Measurements from ENCODE around the gene BOC.

The BOC gene

DNA sequence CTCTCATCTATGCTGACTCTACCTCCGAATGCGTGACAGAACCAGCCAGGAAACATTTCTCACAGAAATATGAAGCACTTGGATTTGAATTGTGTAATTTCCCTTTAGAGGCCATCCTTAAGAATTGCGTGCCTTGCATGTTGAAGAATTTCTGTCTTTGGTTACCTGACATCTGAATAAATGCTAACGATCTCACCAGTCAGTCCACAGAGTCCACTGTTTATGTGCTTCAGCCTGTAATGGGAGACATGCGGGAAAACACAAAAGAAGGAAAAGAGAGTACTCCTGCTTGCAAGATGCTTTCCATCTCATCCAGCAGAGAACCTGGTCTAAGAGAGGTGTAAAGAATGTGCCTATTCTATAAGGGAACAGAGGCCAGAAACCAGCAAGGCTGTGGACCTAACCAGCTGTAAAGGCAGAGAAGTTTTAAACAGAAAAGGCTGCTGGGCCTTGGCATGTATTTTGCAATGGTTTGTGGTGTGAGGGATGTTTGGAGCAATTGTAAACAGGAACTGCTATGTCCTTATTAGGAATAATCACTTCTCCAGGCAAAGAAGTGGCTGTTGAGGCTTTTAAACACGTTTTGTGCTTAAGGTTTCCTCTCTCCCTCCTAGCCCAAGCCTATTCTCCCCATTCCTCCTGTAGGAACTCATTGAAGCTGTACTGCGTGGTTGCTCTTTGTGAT, 36.4 kb upstream of the BOC start:
- peaks cover 6% of the 10 kb centered on the region; the same call in 1 of the 2 replicates for H3K4me1 ChIP-seq
- no peaks in the 10 kb centered on the region for H3K36me3 ChIP-seq (replicated peaks)
- no peak for DNase-seq (ENCODE audit: low spot score in 2 of 2)
- H3K9me3 ChIP-seq, result no peaks in the 10 kb centered on the region
- 0 out of 2 replicates have a peak, but pooled peaks cover 3% of the 10 kb centered on the region for H3K27me3 ChIP-seq (ENCODE audit: low read depth)
- H3K4me3 ChIP-seq, result no peak overlapping the region
- in situ Hi-C loops (cut with MboI; ENCODE audit: low sequenced_read_pairs), result no loop called here

DNA sequence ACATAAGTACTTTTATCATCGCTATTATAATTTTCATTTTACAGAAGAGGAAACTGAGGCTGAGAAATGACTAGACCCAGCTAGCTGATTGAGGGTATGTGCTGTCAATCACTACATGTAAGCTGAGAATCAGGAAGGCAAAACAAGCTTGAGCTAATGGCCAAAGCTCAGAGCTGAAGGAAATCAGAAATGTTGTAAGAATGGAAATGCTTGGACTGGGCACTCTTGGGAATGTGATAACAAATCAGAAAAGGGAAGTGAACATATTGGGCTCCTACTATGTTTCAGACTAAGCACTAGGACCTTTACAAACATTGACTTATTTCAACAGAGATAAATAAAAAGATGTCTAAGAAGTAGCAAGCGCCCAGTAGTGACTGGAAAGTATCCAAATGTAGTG, 33.8 kb upstream of the BOC start:
- Histone ChIP-seq H3K4me1 (peaks cover 6% of the 10 kb centered on the region; the same call in 1 of the 2 replicates), H3K4me3 (no peak overlapping the region), H3K36me3 (replicated peaks) (no peaks in the 10 kb centered on the region), H3K9me3 (no peaks in the 10 kb centered on the region), H3K27me3 (ENCODE audit: low read depth) (0 out of 2 replicates have a peak, but pooled peaks cover 3% of the 10 kb centered on the region)
- in situ Hi-C loops (cut with MboI; ENCODE audit: low sequenced_read_pairs), result no loop called here
- no peak for DNase-seq (ENCODE audit: low spot score in 2 of 2)

DNA sequence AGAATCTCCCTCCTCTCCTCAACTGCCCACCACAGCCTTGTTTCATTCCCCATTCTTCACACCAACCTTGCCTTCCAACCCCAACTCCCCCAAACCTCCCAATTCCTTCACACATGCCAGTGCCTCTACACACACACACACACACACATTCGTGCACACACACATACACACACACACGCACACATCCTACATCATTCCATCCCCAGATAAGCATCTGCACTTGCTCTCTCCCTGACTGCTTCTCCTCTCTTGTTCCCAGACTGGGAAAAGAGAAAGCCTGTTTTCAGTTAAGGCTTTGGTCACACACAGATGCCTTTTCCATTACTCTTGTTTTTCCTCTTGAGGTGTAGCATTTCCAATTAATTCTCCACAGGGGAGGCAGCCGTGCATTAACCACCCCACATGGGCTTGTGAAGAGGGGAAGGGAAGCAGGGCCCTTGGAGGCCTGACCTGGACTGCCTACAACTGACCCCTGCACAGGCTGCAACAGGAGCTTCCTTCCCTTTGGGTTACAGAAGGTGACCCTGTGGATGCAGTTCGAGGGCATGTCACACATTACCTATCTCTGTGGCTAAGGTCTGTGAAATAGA, 32.0 kb upstream of the BOC start:
- DNase-seq (ENCODE audit: low spot score in 2 of 2), result no peak
- in situ Hi-C loops (cut with MboI; ENCODE audit: low sequenced_read_pairs), result no loop called here
- Histone ChIP-seq H3K4me3 (no peak overlapping the region), H3K36me3 (replicated peaks) (no peaks in the 10 kb centered on the region), H3K4me1 (no peaks in the 10 kb centered on the region), H3K9me3 (no peaks in the 10 kb centered on the region), H3K27me3 (ENCODE audit: low read depth) (0 out of 2 replicates have a peak, but pooled peaks cover 3% of the 10 kb centered on the region)

DNA sequence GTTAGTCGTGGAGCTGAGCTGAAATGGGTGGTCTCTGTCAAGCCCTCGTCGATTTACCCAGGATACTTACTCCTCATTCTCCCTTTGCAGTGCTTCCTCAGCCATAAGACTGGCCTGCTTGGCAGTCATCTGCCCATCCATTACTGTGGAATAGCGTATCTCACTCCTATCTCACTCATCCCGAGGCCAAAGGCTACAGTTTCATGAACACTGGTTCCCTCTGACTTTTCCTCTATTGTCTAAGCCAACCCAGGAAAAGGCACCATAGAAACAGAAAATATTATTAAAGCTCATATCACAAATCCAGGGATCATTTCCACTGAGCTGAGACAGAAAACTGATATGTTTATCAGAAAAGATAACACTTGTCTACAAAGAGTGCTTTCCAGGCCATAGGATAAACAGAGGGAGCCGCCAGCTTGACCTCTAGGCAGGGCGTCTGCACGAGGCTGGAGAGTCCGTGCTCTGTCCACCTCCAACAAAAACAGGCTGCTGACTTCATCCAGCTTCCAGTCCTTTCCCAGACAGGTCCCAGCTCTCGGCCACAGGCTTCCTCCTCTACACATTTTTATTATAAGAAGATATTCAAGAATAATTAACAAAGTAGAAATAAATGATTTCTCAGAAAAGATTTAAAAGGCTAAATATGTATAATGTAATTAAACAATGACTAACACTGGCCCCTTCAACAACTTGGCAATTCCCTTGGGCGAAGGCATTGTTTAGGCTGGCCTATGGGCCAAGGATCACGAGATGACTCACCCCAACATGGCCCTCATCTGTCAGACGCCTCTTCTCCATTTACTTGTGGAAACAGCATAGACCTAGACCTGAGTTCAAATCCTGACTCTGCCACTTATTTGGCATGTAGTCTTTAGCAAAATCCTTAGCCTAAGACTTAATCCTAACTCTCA, 27.4 kb upstream of the BOC start:
- H3K4me1 ChIP-seq, result no peaks in the 10 kb centered on the region

DNA sequence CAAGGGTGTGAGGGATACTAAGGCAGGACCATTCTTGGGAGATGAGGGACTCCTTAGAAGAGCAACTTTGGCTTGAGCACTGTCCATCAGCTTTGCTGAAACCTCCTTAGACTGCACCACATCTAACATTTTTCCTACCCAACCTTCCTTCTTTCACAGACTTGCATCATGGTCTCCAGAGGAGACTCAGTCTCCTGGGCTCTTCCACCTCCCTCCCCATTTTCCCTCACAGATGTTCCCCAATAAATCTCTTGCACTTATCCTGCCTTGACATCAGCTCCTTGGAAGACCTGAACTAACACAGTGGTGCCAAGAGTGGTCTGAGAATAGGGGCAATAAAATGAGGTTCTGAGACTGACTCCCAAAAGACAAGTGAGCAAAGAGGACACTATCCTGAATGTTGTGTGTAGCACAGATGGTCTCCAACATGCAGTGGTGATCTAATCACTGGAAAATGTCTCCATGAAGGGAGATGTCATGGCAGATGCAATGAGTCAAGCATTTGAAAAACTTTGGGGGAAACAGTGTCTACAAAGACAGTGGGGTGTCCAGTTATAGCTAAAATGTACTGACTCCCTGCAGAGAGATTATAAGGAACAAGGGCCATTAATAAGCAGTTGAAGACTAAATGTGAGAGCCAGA, 26.0 kb upstream of the BOC start:
- Histone ChIP-seq H3K9me3 (no peaks in the 10 kb centered on the region; the same call in 1 of the 2 replicates), H3K27me3 (ENCODE audit: low read depth) (no peaks in the 10 kb centered on the region), H3K36me3 (replicated peaks) (no peaks in the 10 kb centered on the region), H3K4me1 (no peaks in the 10 kb centered on the region), H3K4me3 (no peak overlapping the region)
- no peak for DNase-seq (ENCODE audit: low spot score in 2 of 2)
- in situ Hi-C loops (cut with MboI; ENCODE audit: low sequenced_read_pairs), result no loop called here

More for the DNA sequence above, 27.4 kb upstream of the BOC start:
- Histone ChIP-seq H3K27me3 (ENCODE audit: low read depth) (no peaks in the 10 kb centered on the region), H3K9me3 (no peaks in the 10 kb centered on the region; the same call in 1 of the 2 replicates), H3K36me3 (replicated peaks) (no peaks in the 10 kb centered on the region), H3K4me3 (no peak overlapping the region)
- no peak for DNase-seq (ENCODE audit: low spot score in 2 of 2)
- in situ Hi-C loops (cut with MboI; ENCODE audit: low sequenced_read_pairs), result no loop called here

DNA sequence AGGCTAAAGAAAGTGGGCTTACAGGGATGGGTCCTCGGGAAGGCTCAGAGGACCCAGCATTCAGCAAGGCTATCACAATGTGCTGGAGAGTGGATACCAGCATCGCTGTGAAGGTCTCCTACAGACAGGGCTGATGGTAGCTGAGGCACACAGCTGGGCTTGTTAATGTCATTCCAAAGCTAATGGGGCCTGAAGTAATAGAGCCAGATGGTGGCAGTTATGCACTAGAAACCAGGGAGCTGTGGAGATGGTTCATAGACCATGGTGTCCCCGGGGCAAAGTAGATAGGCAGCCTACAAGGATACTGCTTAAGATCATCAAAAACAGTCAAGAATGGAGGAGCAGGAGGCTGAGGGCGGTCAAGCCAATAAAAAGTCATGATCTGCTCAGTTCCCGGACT, 24.8 kb upstream of the BOC start:
- Histone ChIP-seq H3K36me3 (replicated peaks) (no peaks in the 10 kb centered on the region), H3K9me3 (no peaks in the 10 kb centered on the region; the same call in 1 of the 2 replicates), H3K4me1 (no peaks in the 10 kb centered on the region), H3K4me3 (no peak overlapping the region), H3K27me3 (ENCODE audit: low read depth) (no peaks in the 10 kb centered on the region)
- no peak for DNase-seq (ENCODE audit: low spot score in 2 of 2)
- in situ Hi-C loops (cut with MboI; ENCODE audit: low sequenced_read_pairs), result no loop called here

DNA sequence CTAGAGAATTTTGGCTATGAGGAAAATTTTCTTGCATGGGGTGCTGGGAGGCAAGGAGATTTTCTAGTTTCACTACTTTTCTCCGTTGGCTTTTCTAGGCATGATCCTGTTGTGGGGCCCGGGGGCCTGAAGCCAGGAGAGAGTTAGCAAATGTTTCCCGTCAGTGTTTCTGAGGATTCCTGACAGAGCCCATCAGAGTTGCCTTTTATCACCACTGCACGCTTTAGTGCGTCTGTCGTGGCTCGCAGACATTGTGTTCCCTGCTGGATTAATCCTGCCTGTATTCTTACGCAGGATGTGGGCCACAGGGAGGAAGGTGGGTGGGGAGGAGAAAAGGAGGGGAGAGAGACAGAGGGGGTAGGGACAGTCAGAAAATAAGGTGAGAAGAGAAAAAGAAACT, 18.1 kb upstream of the BOC start:
- peak in 1 of 2 experiments; percentile 20 for DNase-seq (ENCODE audit: low spot score in 2 of 2)
- no peaks in the 10 kb centered on the region; the same call in 1 of the 2 replicates for H3K4me1 ChIP-seq
- H3K4me3 ChIP-seq, result no peak overlapping the region
- no peaks in the 10 kb centered on the region for H3K9me3 ChIP-seq
- in situ Hi-C loops (cut with MboI; ENCODE audit: low sequenced_read_pairs), result no loop called here
- no peaks in the 10 kb centered on the region for H3K27me3 ChIP-seq (ENCODE audit: low read depth)
- H3K36me3 ChIP-seq (replicated peaks), result no peaks in the 10 kb centered on the region

DNA sequence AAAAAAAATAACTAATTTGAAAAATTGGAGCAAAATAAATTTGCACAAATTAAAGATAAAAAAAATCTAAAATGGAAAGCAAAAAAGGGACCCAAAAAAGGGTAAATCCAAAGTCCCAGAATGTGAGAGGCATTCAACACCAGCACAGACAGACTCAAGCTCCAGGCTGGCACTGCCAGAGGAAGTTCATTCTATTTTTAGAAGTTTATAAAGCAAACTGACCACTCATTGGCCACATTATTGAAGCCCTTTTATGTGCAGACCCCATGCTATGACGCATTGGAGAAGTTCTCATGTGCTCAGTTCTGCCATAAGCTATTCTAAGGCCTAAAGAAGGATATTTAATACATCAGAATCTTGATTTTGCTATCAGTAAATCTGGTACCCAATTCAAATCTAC, 17.6 kb upstream of the BOC start:
- no peaks in the 10 kb centered on the region for H3K9me3 ChIP-seq
- in situ Hi-C loops (cut with MboI; ENCODE audit: low sequenced_read_pairs), result no loop called here

DNA sequence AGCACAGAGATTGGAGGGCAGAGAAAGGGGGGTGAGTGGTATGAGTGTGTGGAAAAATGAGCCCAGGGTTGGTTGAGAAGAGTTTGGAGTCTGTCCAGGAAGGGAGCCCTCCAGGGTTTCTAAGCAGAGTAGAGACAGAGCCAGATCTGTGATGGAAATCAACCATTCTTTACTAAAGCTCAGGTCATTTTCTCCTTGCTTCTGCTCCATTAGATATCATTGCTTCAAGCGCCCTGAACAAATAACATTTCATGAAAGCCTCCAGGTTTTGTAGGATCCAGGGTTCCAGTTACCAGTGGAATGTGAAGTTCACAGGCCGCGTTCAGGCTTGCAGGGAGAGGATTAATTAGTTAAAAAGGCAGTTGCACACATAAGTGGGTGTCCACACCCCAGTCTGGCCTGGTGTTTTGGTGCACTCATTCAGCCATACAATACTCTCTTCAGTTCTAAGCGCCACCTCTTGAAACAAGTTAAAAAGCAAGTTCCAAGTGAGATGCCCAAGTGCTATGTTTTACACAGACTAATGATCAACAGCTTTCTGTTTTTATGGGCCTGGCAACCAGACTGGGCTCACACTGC, 16.4 kb upstream of the BOC start:
- no peak for DNase-seq (ENCODE audit: low spot score in 2 of 2)
- Histone ChIP-seq H3K9me3 (no peaks in the 10 kb centered on the region), H3K4me3 (no peak overlapping the region), H3K4me1 (no peaks in the 10 kb centered on the region; the same call in 1 of the 2 replicates), H3K36me3 (replicated peaks) (no peaks in the 10 kb centered on the region), H3K27me3 (ENCODE audit: low read depth) (no peaks in the 10 kb centered on the region)
- in situ Hi-C loops (cut with MboI; ENCODE audit: low sequenced_read_pairs), result no loop called here

More for the DNA sequence above, 17.6 kb upstream of the BOC start:
- Histone ChIP-seq H3K27me3 (ENCODE audit: low read depth) (no peaks in the 10 kb centered on the region), H3K4me3 (no peak overlapping the region), H3K4me1 (no peaks in the 10 kb centered on the region; the same call in 1 of the 2 replicates), H3K36me3 (replicated peaks) (no peaks in the 10 kb centered on the region)
- DNase-seq (ENCODE audit: low spot score in 2 of 2), result no peak

DNA sequence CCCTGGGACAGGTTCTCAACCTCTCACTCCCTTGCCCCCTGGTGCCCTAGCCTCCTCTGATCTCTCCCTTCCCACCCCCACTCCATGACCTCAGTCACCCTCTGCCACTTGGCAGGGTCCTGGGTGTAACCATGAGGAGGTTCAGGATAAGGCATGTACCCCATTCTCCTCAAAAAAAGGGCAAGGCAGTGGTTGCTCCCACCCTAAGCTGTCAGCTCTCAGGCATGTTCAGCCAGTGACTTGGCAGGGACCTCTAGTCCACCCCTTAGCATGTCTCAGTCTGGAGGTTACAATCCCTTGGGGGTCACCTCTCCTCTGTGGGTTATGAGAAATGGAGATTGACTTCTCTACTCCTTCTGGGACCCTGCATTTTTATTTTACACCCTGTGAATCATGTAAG, 11.0 kb upstream of the BOC start:
- H3K9me3 ChIP-seq, result no peaks in the 10 kb centered on the region; the same call in 1 of the 2 replicates
- H3K4me3 ChIP-seq, result no peak overlapping the region
- no peaks in the 10 kb centered on the region for H3K4me1 ChIP-seq
- H3K36me3 ChIP-seq (replicated peaks), result no peaks in the 10 kb centered on the region
- DNase-seq (ENCODE audit: low spot score in 2 of 2), result no peak
- peaks cover 2% of the 10 kb centered on the region; the same call in 1 of the 2 replicates for H3K27me3 ChIP-seq (ENCODE audit: low read depth)
- in situ Hi-C loops (cut with MboI; ENCODE audit: low sequenced_read_pairs), result no loop called here

DNA sequence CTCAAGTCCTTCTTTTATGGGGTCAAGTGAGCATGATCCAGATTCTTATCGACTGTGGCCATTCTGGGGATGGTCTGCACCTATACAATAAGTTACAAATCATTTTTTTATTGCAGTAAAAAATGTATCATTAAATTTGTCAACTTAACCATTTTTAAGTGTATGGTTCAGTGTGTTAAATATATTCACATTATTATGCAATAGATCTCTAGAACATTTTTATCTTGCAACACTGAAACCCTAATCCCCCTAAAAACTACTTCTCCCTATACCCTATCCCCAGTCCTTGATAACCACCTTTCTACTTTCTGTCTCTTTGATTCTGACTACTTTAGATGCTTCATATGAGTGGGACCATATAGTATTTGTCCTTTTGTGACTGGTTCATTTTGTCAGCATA, 10.4 kb upstream of the BOC start:
- Histone ChIP-seq H3K4me1 (no peaks in the 10 kb centered on the region), H3K27me3 (ENCODE audit: low read depth) (peaks cover 2% of the 10 kb centered on the region; the same call in 1 of the 2 replicates)
- in situ Hi-C loops (cut with MboI; ENCODE audit: low sequenced_read_pairs), result no loop called here

DNA sequence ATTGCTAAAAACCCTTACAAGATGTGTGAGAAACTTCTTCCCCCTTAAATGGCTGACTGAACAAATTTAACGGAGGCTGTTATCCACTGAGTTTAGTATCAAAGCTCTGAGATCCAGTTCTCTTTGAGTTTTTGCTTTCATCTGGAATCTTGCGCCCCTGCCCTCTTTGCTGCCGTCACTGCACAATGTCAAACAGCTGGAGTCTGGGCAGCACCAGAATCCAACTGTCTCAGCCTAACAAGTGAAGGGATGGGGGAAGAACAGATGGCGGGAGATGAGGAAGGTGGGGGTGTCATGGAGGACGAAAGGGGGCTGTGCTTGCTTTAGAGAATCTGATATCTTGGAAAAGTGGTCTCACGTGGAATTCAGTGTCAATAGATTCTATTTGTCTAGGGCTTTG, 7.0 kb upstream of the BOC start:
- Histone ChIP-seq H3K4me3 (no peak overlapping the region), H3K36me3 (replicated peaks) (no peaks in the 10 kb centered on the region), H3K4me1 (no peaks in the 10 kb centered on the region), H3K27me3 (ENCODE audit: low read depth) (peaks cover 2% of the 10 kb centered on the region; the same call in 1 of the 2 replicates), H3K9me3 (no peaks in the 10 kb centered on the region; the same call in 1 of the 2 replicates)
- in situ Hi-C loops (cut with MboI; ENCODE audit: low sequenced_read_pairs), result no loop called here
- DNase-seq (ENCODE audit: low spot score in 2 of 2), result no peak

More for the DNA sequence above, 10.4 kb upstream of the BOC start:
- Histone ChIP-seq H3K36me3 (replicated peaks) (no peaks in the 10 kb centered on the region), H3K4me3 (no peak overlapping the region), H3K9me3 (no peaks in the 10 kb centered on the region; the same call in 1 of the 2 replicates)
- DNase-seq (ENCODE audit: low spot score in 2 of 2), result no peak

DNA sequence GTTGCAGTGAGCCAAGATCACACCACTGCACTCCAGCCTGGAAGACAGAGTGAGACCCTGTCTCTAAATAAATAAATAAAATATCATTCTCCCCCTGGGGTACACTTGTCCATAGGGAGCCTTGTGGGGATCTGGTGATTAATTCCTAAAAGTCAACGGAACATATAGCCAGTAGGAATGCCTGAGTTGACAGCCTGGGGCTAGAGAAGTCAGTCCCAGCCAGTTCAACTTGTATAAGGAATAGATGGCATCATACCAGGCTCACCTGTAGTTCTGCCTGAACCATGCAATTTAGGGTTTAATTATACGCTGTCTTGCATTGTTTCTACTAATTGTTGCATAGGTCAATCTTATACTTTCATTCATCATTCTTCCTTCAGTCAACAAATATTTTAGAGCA, 5.9 kb upstream of the BOC start:
- Histone ChIP-seq H3K4me3 (no peak overlapping the region), H3K36me3 (replicated peaks) (no peaks in the 10 kb centered on the region), H3K27me3 (ENCODE audit: low read depth) (peaks cover 2% of the 10 kb centered on the region; the same call in 1 of the 2 replicates), H3K9me3 (no peaks in the 10 kb centered on the region; the same call in 1 of the 2 replicates), H3K4me1 (no peaks in the 10 kb centered on the region)
- DNase-seq (ENCODE audit: low spot score in 2 of 2), result no peak
- in situ Hi-C loops (cut with MboI; ENCODE audit: low sequenced_read_pairs), result no loop called here

Measured in HAP-1 (cell line).